Measurements from ENCODE around the gene DDX39B. TPM values are rescaled to one million over a fixed set of nuclear protein-coding genes. Genes with fewer than 3 reads are reported as not detected.
A peak's percentile ranks its signal among the peaks of the same experiment; 100 is the strongest.

Gene DDX39B
- total and polyA plus RNA-seq, 9 of the 15 experiments (the other 6 are each of a cell fraction or from before 2014, with no cell fraction given): 479 to 869 (median 592) TPM

GRCh38 chr6:31546339-31546957 is 4.6 kb upstream of the DDX39B start, which contains the start of gene ATP6V1G2 (continued):
- TF ChIP-seq ZBTB40 (IDR thresholded peaks at IDR 0.05): no peak
- TF ChIP-seq ZBTB40 (CRISPR knock-in tag; IDR thresholded peaks at IDR 0.05): no peak
- TF ChIP-seq ARID3A (IDR thresholded peaks at IDR 0.05; ENCODE audit: borderline replicate concordance, low read depth, low read length): no peak
- no peak for TF ChIP-seq SRSF3 (IDR thresholded peaks at IDR 0.05; ENCODE audit: insufficient read depth, low read length)
- 0 out of 4 replicates have a peak, but pooled peaks of 1 of the 2 experiments have one; percentile 20 for TF ChIP-seq FOXA3 (CRISPR knock-in tag; conservative IDR thresholded peaks at IDR 0.05 in 1 of 2, IDR thresholded peaks at IDR 0.05 in 1 of 2)
- TF ChIP-seq SMAD2 (IDR thresholded peaks at IDR 0.05; ENCODE audit: low read depth, low read length): no peak
- no peak for TF ChIP-seq NFXL1 (CRISPR knock-in tag; IDR thresholded peaks at IDR 0.05)
- TF ChIP-seq BRF2 (IDR thresholded peaks at IDR 0.05; ENCODE audit: borderline replicate concordance, insufficient read depth, insufficient read length): no peak
- no peak for TF ChIP-seq AFF1 (IDR thresholded peaks at IDR 0.05; ENCODE audit: low read depth in 1 of 2, partially characterized antibody in 2 of 2)
- no peak for TF ChIP-seq EP400 (IDR thresholded peaks at IDR 0.05)
- TF ChIP-seq ZBED1 (IDR thresholded peaks at IDR 0.05): no peak
